Measurements from ENCODE around the gene GMDS.
"Not testable (repeated sequence)": the region's sequence is repeated elsewhere in the genome, so short reads cannot be mapped to it uniquely, and the experiment has no call there.

Gene GMDS

DNA sequence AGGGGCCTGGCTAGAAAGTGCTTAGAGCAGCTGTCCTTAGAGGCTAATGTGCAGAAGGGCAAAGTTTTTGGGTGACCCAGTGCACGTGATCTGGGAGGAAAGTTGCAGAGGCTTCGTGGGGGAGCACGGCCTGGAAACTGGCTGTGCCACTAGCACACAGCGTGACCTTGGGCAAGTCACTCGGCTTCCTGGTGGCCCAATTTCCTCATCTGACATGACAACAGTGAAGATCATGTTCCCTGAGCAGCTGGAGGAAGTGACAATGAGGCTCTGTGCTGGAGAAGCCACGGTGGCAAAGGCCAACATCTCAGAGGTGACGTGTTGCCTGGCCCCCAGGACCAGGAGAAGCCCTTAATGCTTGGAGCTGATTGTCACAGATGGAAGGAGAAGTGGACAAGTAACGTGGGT lies 536.2 kb downstream of the GMDS start:
- no peak for DNase-seq (ENCODE audit: low read depth)

DNA sequence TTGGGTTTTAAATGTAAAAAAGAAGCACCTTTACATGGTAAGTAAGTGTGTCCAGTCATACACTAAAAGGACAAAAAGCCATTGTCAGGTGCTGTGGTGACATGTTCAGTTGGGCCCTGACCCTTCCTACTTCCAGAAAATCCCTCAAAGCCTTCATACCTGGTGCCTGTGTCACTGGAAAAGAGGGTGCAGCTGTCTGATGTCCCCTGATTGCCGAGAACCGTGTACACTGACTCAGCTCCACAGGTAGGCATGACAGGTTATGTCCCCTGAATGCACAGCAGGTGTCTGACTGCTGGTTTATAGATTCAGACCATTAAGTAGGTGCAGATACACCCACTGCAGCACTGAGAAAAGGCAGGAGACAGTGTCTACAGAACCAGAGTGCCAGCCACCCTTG lies 536.6 kb downstream of the GMDS start:
- DNase-seq (ENCODE audit: low read depth), result no peak

GRCh38 chr6:1708122-1708521 lies 537.3 kb downstream of the GMDS start:
- DNase-seq (ENCODE audit: low read depth), result no peak

GRCh38 chr6:1705630-1706029 lies 539.8 kb downstream of the GMDS start:
- DNase-seq (ENCODE audit: low read depth), result no peak

DNA sequence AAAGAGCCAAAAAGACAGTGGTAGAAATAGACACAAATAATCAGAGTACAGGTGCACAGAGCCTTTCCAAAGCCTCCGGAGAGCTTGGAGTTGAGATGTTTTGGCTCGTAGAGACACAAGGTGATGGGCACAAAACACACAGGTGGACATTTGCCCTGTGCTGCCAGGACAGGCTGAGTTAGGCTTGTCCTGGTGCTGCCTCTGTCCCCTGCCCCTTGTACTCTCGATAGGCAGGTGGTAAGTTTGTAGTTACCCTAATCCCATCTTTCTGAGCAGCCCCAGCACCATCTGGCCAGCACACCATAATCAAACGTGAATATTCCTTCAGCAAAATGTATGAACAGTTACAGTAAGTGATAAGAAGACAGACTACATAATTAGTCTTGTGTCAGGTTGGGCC lies 540.2 kb downstream of the GMDS start:
- DNase-seq (ENCODE audit: low read depth), result no peak

GRCh38 chr6:1704711-1705110 lies 540.7 kb downstream of the GMDS start:
- DNase-seq (ENCODE audit: low read depth), result no peak

- DNase-seq (ENCODE audit: low read depth), result no peak
These were observed 541.5 kb downstream of the GMDS start for GRCh38 chr6:1703923-1704322.

- no peak for DNase-seq (ENCODE audit: low read depth)
These were observed 542.1 kb downstream of the GMDS start for GRCh38 chr6:1703091-1703855.

GRCh38 chr6:1702580-1703051 lies 542.8 kb downstream of the GMDS start:
- DNase-seq (ENCODE audit: low read depth), result no peak

DNA sequence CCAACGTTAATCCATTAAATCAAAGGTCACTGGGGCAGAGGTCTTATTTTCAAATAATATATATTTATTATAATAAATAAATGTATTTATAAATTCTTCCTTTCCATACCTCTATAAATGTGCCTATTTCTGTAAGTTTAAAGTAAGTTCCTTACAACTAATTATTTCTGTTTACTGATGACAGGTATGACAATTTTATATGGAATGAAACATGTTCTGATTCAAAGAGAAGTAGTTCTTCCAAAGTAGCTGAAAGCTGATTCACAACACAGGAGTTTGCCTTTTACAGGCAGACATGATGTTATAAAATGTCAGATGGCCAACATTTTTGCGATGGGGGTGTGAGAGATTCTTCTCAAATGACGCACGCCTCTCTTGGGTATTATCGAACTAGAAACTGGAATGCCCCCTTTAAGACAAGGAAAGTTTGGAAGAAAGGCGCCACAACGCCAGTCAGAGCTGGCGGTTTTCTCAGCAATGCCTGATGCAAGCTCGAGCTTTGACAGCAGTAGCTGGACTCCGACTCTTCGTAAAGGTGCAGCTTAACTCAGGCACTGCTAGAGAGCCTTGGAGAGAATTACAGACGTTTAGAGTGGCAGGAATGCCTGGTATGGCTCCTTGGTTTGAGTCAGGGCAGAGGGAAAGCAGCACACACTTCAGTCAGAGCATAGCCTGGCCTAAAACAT lies 543.6 kb downstream of the GMDS start:
- no peak for DNase-seq (ENCODE audit: low read depth)

- DNase-seq (ENCODE audit: low read depth), result no peak
These were observed 545.0 kb downstream of the GMDS start for GRCh38 chr6:1700278-1700967.

GRCh38 chr6:1698527-1698926 lies 546.9 kb downstream of the GMDS start:
- DNase-seq (ENCODE audit: low read depth), result no peak

DNA sequence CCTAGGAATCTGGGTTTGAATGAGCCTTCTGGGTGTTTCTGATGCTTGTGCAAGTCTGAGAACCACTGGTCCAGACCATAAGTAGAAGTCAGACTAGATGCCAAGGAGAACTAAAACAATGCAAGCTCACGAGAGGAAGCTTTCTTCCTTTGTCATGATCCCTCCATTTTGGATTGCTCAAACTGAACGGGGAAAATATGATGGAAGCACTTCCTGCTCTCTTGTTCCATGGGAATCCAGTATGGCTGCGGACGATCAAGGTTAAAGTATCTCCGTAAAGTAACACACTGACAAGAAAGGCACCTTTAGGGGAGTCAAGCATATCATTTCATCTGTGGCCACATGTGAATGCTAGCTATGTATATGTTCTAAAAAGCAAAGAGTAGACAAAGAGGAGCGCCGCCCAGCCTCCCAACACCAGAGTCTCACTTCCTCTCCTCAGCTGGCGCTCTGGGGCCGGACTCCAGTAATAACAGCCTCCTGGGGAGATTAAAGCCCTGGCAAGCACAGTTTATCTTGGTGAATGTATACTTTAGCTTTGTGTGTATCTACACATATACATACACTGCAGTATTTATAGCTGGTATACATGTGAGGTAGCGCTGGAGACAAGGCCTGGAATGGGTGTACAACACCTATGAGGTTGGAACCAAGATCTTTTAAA lies 547.6 kb downstream of the GMDS start:
- DNase-seq (ENCODE audit: low read depth), result no peak

DNA sequence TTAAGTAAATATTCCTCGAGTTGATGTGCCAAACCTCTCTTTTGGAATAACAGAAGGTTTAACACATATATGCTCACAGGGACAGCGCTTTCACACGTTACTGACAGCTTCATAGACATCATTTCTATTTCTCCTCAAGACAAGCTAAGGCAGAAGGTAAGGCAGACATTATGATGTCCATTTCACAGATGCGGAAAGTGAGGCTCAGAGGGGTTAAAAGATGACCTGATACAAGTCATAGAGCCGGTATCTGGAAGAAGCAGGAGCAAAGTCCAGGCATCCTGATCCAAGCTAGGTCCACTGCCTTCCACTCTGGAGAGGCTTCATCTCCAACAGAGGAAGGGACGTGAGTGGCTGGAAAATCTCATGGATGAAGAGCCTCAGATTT lies 548.9 kb downstream of the GMDS start:
- no peak for DNase-seq (ENCODE audit: low read depth)

DNA sequence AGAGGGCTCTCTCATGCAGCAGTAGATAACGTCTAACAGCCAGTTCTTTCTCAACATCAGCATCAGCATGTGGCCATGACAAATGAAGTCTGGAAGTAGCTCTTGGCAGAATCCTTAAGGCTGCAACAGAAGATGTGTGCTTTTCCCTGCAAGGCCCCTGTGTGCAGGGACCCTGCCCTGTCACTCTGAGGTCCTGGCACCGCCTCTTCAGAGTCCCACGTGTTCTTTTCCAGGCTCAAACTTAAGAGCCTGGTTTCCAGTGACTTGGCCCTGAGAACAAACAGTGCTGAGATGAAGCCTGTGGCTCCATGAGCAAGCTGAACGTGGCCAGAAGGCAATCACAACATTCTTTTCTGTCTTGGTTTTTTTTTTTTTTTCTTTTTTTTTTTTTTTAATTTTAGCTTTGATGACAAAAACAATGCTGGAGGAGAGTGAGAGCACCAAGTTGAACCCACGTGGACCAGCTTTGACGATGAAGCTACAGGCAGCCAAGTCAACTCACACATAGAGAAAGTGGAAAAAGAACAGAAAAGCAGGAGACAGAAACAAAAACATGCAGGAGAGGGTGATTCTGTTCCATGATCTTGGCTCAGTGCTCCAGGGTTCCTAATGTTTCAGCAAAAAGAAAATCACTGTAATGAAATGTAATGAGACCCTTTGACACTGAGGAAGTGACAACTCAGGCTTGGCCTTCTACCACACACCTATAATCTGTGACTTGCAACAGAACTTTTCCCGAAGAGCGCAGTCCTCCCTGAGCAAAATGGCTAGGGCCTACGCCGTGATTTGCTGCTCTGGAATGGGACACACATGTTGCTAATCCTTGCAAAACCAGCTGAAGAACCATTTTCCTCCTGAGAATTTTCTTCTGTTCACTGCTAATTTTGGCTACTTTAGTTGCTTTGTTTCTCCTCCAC lies 549.6 kb downstream of the GMDS start:
- no peak for DNase-seq (ENCODE audit: low read depth)

- DNase-seq (ENCODE audit: low read depth), result not testable (repeated sequence)
These were observed 553.6 kb downstream of the GMDS start for GRCh38 chr6:1691828-1692227.

GRCh38 chr6:1690656-1691055 lies 554.7 kb downstream of the GMDS start:
- not testable (repeated sequence) for DNase-seq (ENCODE audit: low read depth)

- DNase-seq (ENCODE audit: low read depth), result no peak
These were observed 556.3 kb downstream of the GMDS start for GRCh38 chr6:1689141-1689540.

DNA sequence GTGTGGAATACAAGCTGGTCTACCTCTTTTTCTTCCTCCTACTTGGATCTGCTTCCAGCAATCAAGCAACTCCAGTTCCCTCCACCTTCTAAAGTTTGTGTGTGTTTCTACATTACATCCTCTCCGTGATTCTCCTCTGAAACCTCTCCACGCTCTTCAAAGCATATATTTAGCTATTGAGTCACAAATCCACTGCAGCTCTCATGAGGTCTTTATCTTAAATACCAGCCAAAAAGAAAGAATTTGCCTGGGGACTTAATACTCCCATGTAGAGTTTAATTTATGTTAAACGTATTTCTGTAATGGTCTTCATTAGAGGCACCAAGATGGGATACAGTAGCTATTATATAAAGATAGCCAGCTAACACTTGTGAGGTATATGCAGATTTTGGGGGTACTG lies 557.0 kb downstream of the GMDS start:
- DNase-seq (ENCODE audit: low read depth), result no peak

DNA sequence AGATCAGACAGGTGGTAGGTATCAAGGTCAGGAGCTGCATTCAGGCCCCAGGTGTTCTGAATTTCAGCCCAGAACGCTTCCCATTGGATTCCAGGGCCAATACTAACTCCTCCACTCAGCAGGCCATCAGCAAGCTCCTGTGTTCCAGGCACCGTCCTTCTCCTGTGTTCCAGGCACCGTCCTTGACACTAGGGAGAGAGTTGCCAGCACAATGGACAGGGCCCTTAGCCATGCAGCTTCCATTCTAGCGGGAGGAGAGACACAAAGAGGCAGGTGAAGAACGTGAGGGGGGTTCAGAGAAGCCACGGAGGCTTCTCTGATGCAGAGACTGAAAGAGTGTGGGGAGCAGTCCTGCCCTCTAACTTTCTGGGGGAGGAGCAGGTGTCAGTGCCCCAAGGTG lies 558.0 kb downstream of the GMDS start:
- DNase-seq (ENCODE audit: low read depth), result no peak

All from stimulated activated CD4-positive, alpha-beta T cell treated with anti-CD3 and anti-CD28 coated beads, Interleukin-2, amount 100 ng/mL, for 4 hours (primary cell).